Transverse colon (tissue), 4 donors: ENCODE results near the gene NFIA.

Source experiments
- POLR2A ChIP-seq: fragments of 450-650 bp; IDR thresholded peaks from one replicate; pipeline ENCODE4 v1.6.1; 2016; ENCODE audit warnings: antibody characterized with exemption, mild to moderate bottlenecking, moderate library complexity
- POLR2AphosphoS5 ChIP-seq, 3 donors: sonication (generic); formaldehyde crosslinking; IDR thresholded peaks; one replicate each; pipeline ENCODE4 v1.6.1; 2016; ENCODE audit warnings: antibody characterized with exemption in 3 of 3
- TF ChIP-seq, protein P1 (sequence below), 5 experiments: fragments of 200-600 bp in 3 of 5; fragments of 450-650 bp in 2 of 5; sonication (generic) in 3 of 5; IDR thresholded peaks; 1 replicate in 2 of 5; 2 replicates in 3 of 5; pipeline ENCODE4 v1.5.1; 2016 to 2017; ENCODE audit warnings: antibody characterized with exemption in 5 of 5, inconsistent platforms in 3 of 5, mild to moderate bottlenecking in 2 of 5, moderate library complexity in 1 of 5

DNA sequence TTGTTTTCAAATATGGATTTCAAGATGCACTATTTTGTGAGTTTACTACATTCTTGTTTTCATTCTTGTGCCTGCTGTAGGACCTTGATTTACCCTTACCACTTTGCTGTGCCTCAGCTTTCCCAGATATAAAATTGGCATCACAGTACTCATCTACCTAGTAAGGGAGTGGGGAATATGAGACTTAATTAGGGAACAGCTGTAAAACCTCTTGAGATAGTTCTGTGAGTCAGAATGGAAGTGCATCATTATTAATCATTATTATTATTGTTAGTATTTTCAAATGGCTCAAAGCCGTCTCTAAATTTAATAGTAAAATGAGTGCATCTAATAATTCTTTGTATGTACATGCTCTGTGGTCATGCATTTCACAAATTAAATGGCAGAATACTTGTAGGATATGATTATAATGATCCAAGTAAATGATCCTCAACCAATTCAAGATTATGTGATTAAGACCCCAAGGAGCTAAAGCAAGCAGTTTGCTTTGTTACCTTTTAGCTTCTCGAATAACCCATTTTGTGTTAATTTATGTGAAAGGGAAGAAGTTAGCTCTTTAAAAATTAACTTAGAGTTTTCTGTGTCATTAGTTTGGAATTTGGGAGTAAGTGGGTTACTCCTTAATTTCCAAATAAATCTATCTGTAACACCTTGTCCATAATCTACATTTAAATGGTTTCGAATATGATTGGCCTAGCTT is 155.4 kb downstream of the NFIA start:
- TF ChIP-seq, protein P1, sequence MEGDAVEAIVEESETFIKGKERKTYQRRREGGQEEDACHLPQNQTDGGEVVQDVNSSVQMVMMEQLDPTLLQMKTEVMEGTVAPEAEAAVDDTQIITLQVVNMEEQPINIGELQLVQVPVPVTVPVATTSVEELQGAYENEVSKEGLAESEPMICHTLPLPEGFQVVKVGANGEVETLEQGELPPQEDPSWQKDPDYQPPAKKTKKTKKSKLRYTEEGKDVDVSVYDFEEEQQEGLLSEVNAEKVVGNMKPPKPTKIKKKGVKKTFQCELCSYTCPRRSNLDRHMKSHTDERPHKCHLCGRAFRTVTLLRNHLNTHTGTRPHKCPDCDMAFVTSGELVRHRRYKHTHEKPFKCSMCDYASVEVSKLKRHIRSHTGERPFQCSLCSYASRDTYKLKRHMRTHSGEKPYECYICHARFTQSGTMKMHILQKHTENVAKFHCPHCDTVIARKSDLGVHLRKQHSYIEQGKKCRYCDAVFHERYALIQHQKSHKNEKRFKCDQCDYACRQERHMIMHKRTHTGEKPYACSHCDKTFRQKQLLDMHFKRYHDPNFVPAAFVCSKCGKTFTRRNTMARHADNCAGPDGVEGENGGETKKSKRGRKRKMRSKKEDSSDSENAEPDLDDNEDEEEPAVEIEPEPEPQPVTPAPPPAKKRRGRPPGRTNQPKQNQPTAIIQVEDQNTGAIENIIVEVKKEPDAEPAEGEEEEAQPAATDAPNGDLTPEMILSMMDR (IDR thresholded peaks at IDR 0.05): no peak
- TF ChIP-seq POLR2A (no peak), POLR2AphosphoS5 (IDR thresholded peaks at IDR 0.05) (no peak)
